VCaP (cell line): ENCODE measurements around the gene MAN1B1.
"Not testable (repeated sequence)": the region's sequence is repeated elsewhere in the genome, so short reads cannot be mapped to it uniquely, and the experiment has no call there.

Experiments used
- H3K27ac ChIP-seq: fragments of 450-650 bp; 2 replicates; pipeline ENCODE4 v1.5.1; 2017
- CTCF ChIP-seq: fragments of 450-650 bp; conservative IDR thresholded peaks from 2 replicates; pipeline ENCODE4 v1.5.1; 2017; ENCODE audit warnings: mild to moderate bottlenecking, moderate library complexity

MAN1B1 gene

DNA sequence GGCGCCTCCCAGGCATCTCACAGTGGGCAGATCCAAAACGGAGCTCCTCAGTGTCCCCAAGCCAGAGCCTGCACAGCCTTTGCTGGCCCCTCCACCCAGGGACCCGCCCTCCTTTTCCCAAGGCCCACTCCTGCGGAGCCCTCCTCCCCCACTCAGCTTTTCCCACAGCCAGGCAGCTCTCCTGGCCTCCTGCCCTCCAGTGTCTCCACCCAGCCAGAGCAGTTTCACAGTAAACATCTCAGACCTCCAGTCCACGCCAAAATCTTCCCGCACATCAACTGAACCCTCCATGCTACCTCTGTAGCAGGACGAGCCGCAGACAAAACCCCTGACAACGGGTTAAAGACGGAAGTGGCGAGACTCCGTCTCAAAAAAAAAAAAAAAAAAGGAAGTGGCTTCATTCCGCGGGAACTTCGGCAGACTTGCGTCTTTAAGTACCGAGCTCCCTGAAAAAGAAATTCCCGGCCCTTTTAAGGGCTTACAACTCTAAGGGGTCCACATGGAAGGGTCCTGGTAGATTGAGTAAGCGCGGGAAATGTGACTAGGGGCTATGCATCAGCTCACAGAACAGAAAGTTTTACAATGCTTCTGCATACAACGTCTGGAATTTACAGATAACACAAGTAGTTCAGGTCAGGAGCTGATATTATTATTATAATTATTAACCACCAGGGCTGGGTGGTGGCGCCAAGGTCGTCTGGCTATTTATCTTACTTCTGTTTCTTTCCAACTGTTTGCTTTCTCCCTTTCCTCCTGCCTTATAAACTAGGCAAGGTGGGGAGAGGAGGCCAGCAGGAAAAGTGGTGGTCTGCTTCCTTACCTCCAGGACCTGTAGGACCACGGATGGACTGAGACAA, 40.7 kb downstream of the MAN1B1 start:
- peak overlapping the region; percentile 98 for H3K27ac ChIP-seq
- no peak for TF ChIP-seq CTCF

DNA sequence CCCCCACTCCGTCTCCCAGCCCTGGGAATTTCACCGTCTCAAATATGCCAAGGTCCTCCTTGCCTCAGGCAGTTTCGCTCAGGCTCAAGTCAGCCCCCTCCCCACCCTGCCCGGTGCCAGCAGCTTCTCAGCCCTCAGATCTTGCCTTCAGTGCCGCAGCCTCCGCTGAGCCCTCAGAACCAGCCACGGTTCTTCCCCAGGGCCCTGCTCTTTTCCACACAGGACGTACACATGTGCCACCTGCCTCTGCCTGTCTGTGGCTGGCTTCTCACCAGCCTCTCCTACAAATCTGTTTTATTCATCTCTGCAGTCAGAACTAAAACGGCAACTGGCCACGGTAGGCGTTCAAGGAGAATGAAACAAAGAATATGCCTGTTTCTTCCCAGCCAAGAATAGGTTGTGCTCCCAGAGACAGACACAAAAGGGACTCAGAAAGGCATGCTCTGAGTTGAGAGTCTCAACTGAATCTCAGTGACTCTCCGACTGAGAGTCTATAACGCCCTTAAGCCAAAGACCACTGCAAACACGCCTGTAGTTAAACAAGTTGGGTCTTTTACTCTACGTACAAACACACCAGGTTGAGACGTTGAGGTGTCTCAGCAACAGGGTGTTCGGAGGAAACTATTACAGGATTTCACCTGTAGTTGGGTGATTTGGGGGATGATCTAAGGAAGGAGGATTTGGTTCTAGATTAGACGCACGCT, 41.5 kb downstream of the MAN1B1 start:
- no peak for TF ChIP-seq CTCF
- peak overlapping the region; percentile 98 for H3K27ac ChIP-seq

GRCh38 chr9:137128862-137129455, 42.2 kb downstream of the MAN1B1 start:
- H3K27ac ChIP-seq, result peak overlapping the region; percentile 98
- TF ChIP-seq CTCF, result no peak

- peak overlapping the region; percentile 98 for H3K27ac ChIP-seq
- no peak for TF ChIP-seq CTCF
Observed at GRCh38 chr9:137129456-137130175, 42.8 kb downstream of the MAN1B1 start.

DNA sequence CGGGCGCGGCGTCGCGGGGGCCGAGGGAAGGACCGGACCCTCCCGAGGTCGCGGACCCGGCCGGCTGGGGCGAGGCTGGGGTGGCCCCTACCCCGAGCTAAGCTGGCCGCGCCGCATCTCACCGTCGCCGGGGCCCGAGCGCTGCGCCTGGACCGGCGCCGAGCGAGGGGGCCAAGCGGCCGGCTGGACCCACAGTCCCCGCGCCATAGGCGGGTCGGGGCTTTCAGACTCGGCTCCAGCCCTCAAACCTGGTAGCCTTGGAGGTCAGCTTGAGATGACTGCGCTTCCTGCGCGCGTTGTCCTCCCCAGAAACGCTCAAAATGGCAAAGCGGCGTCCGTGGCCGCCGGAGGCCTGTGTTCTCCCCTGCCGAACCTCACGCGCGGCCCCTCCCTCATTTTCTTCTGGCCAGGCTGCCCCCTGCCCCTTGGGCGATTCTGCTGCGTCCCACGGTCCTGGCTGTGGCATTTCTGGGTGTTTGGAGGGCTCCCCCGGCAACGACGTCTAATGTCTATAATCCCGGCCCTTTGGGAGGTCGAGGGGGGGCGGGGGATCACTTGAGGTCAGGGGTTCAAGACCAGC, 43.5 kb downstream of the MAN1B1 start:
- TF ChIP-seq CTCF, result no peak
- peak overlapping the region; percentile 98 for H3K27ac ChIP-seq

GRCh38 chr9:137134191-137134590, 47.4 kb downstream of the MAN1B1 start:
- no peak overlapping the region for H3K27ac ChIP-seq
- TF ChIP-seq CTCF, result no peak

- not testable (repeated sequence) for H3K27ac ChIP-seq
Observed at GRCh38 chr9:137135154-137135553, 48.4 kb downstream of the MAN1B1 start.
